ENCODE measurements around the gene THPO. TPM values are rescaled to one million over a fixed set of nuclear protein-coding genes. Genes with fewer than 3 reads are reported as not detected.

Gene THPO
- total and polyA plus RNA-seq, 2 experiments from 2014 or later, result 0.14 to 1.9 TPM

- peaks cover 22% of the 10 kb centered on the region for H3K27me3 Mint-ChIP-seq (ENCODE audit: insufficient read depth, low read depth, poor library complexity)
- no peak overlapping the region for H3K27ac ChIP-seq (ENCODE audit: low read depth)
- H3K4me2 ChIP-seq, result no peak overlapping the region
- peaks cover 58% of the 10 kb centered on the region for H4K20me1 ChIP-seq (replicated peaks; ENCODE audit: insufficient read depth)
- no peak overlapping the region for H3K27ac Mint-ChIP-seq
- H3K9me3 Mint-ChIP-seq, result no peaks in the 10 kb centered on the region
- H3K4me1 ChIP-seq (ENCODE audit: insufficient read depth), result no peaks in the 10 kb centered on the region
- no peak for TF ChIP-seq EZH2 (IDR thresholded peaks at IDR 0.05; ENCODE audit: low read depth, unreplicated experiment)
- TF ChIP-seq ZNF331 (CRISPR knock-in tag; IDR thresholded peaks at IDR 0.05; ENCODE audit: low read depth), result no peak
- TF ChIP-seq CREB1 (CRISPR knock-in tag; IDR thresholded peaks at IDR 0.05; ENCODE audit: low read depth), result no peak
- TF ChIP-seq ETS1 (IDR thresholded peaks at IDR 0.05), result no peak
- TF ChIP-seq NANOG (IDR thresholded peaks at IDR 0.05; ENCODE audit: borderline replicate concordance), result no peak
- TF ChIP-seq ZNF114 (CRISPR knock-in tag; IDR thresholded peaks at IDR 0.05), result no peak
- no peak for TF ChIP-seq JUNB (IDR thresholded peaks at IDR 0.05; ENCODE audit: unreplicated experiment)
- TF ChIP-seq POLR2AphosphoS5 (IDR thresholded peaks at IDR 0.05; ENCODE audit: low read depth), result no peak
- TF ChIP-seq EZH2phosphoT487 (IDR thresholded peaks at IDR 0.05; ENCODE audit: unreplicated experiment), result no peak
- no peak for TF ChIP-seq STAT1 (IDR thresholded peaks at IDR 0.05; ENCODE audit: unreplicated experiment)
- no peak for TF ChIP-seq ZNF462 (CRISPR knock-in tag; IDR thresholded peaks at IDR 0.05)
- no peak for TF ChIP-seq CTCF (conservative IDR thresholded peaks at IDR 0.05; ENCODE audit: low read depth in 2 of 2)
- TF ChIP-seq REST (IDR thresholded peaks at IDR 0.05; ENCODE audit: unreplicated experiment), result no peak
- no peaks in the 10 kb centered on the region for H3K27me3 ChIP-seq (ENCODE audit: insufficient read depth)
- H3K79me2 ChIP-seq (replicated peaks; ENCODE audit: insufficient read depth), result peaks cover 62% of the 10 kb centered on the region
- H3K4me3 ChIP-seq, result no peak overlapping the region
- no peak for DNase-seq (ENCODE audit: low spot score)
- H3K36me3 Mint-ChIP-seq (ENCODE audit: low read depth), result peaks cover 100% of the 10 kb centered on the region
- H3K4me3 Mint-ChIP-seq, result no peak overlapping the region; the same call in 2 of the 3 replicates
- H3F3A ChIP-seq (replicated peaks; ENCODE audit: low read depth), result peaks cover 24% of the 10 kb centered on the region; the same call in 1 of the 2 replicates
- H2AFZ ChIP-seq, result no peak overlapping the region
- H3K4me1 Mint-ChIP-seq, result no peaks in the 10 kb centered on the region
- H3K9me2 ChIP-seq (ENCODE audit: insufficient read depth), result no peaks in the 10 kb centered on the region
- no peak for ATAC-seq
- peaks cover 95% of the 10 kb centered on the region for H3K36me3 ChIP-seq (ENCODE audit: insufficient read depth)
Measured at GRCh38 chr3:184325269-184325668, 52.7 kb downstream of the THPO start.
